PC-9 (cell line): ENCODE data around the gene ARHGEF33. TPM values are rescaled to one million over a fixed set of nuclear protein-coding genes. Genes with fewer than 3 reads are reported as not detected.

Experiments used
- BruUV-seq: library from RNA; stranded (reverse); fragments of 400-500 nt; replicated peaks from 2 replicates; lab custom pipeline; 2021; lab: Mats Ljungman, UMichigan
- CTCF ChIA-PET: fragments of 300-600 bp; sonication (Branson Sonifier 250); formaldehyde crosslinking; loops from one replicate; lab custom pipeline; 2022; ENCODE audit warnings: antibody characterized with exemption; lab: Charles Lee
- POLR2A ChIA-PET: fragments of 300-600 bp; sonication (Branson Sonifier 250); formaldehyde crosslinking; loops from one replicate; lab custom pipeline; 2022; ENCODE audit warnings: antibody characterized with exemption; ENCODE audit not compliant: unreplicated experiment; lab: Charles Lee
- DNase-seq, 2 experiments: peaks; one replicate each; pipeline versions ENCODE4 v3.0.0 to v3.0.0-alpha.2; 2015 to 2022; ENCODE audit warnings: mixed read lengths in 1 of 2
- H2AFZ ChIP-seq: fragments of 200-600 bp; sonication (generic); 2 replicates; pipeline ENCODE4 v1.8.1; 2017; ENCODE audit warnings: antibody characterized with exemption
- H3F3A ChIP-seq: fragments of 200-600 bp; sonication (generic); 2 replicates; pipeline ENCODE4 v1.8.1; 2017; ENCODE audit warnings: antibody characterized with exemption, mild to moderate bottlenecking, low read depth; ENCODE audit not compliant: insufficient read depth
- H3K27ac ChIP-seq: fragments of 200-600 bp; sonication (generic); 2 replicates; pipeline ENCODE4 v1.6.1; 2016; ENCODE audit warnings: mixed run types
- H3K27me3 ChIP-seq: fragments of 200-600 bp; sonication (generic); 2 replicates; pipeline ENCODE4 v1.6.1; 2016; ENCODE audit warnings: low read depth, mixed run types; ENCODE audit not compliant: insufficient read depth
- H3K36me3 ChIP-seq: fragments of 200-600 bp; sonication (generic); 2 replicates; pipeline ENCODE4 v1.6.1; 2016; ENCODE audit warnings: low read depth, mixed run types
- H3K4me1 ChIP-seq: fragments of 200-600 bp; sonication (generic); replicated peaks from 2 replicates; pipeline ENCODE4 v1.6.1; 2016; ENCODE audit warnings: mixed run types; ENCODE audit not compliant: insufficient read depth
- H3K4me2 ChIP-seq: fragments of 200-600 bp; sonication (generic); 2 replicates; pipeline ENCODE4 v1.6.1; 2017; ENCODE audit warnings: mixed run types
- H3K4me3 ChIP-seq: fragments of 200-600 bp; sonication (generic); 2 replicates; pipeline ENCODE4 v1.6.1; 2016; ENCODE audit warnings: mixed run types
- H3K79me2 ChIP-seq: fragments of 200-600 bp; sonication (generic); 2 replicates; pipeline ENCODE4 v1.6.1; 2017; ENCODE audit warnings: low read depth, mixed run types
- H3K9me2 ChIP-seq: fragments of 200-600 bp; sonication (generic); 2 replicates; pipeline ENCODE4 v1.8.1; 2017; ENCODE audit warnings: mild to moderate bottlenecking; ENCODE audit not compliant: insufficient read depth
- H3K9me3 ChIP-seq: fragments of 200-600 bp; sonication (generic); 2 replicates; pipeline ENCODE4 v1.8.1; 2016; ENCODE audit warnings: low read depth; ENCODE audit not compliant: insufficient read depth
- H4K20me1 ChIP-seq: fragments of 200-600 bp; sonication (generic); 2 replicates; pipeline ENCODE4 v1.8.1; 2017; ENCODE audit not compliant: insufficient read depth
- EZH2 ChIP-seq: fragments of 200-600 bp; sonication (generic); IDR thresholded peaks from 2 replicates; pipeline ENCODE4 v1.8.0; 2017; ENCODE audit warnings: antibody characterized with exemption, low read depth
- intact Hi-C: fragments of 100-400 bp; cut with micrococcal nuclease; formaldehyde crosslinking; loops from one replicate; pipeline ENCODE4 v1.10.0; 2022; ENCODE audit not compliant: unreplicated experiment
- total RNA-seq: library from RNA; stranded (reverse); gene quantifications from 2 replicates; pipeline ENCODE4 v1.2.3, GENCODE V29; 2021
- TF ChIP-seq, protein P1 (sequence below): fragments of 200-600 bp; sonication (generic); conservative IDR thresholded peaks from 2 replicates; pipeline ENCODE4 v1.6.1; 2017; ENCODE audit warnings: mixed run types, antibody characterized with exemption, mild to moderate bottlenecking, moderate library complexity

The ARHGEF33 gene
- total RNA-seq, 1 experiment from 2014 or later: 1.0 TPM

DNA sequence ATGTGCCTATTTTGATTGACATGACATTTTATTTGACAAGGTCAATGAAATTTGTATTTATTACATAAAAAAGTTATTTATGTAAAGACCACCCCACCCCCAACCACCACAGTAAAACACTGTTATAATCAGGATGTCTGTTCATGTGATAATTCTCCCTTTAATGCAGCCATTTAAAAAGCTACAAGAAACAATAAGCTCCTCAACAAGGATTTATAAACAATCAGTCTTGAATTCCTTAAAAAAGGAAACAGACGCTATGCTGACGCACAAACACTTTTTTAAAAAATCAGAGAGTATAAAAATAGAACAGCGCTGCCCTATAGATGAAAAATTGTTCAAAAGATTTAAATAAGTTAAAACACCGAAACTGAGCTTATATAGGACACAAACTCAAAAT lies 129.0 kb downstream of the ARHGEF33 start:
- H2AFZ ChIP-seq: no peak overlapping the region
- DNase-seq: no peak
- H3K4me3 ChIP-seq: no peak overlapping the region
- no peaks in the 10 kb centered on the region for H3F3A ChIP-seq
- H3K27ac ChIP-seq: no peak overlapping the region
- no peak for TF ChIP-seq EZH2
- TF ChIP-seq, protein P1, sequence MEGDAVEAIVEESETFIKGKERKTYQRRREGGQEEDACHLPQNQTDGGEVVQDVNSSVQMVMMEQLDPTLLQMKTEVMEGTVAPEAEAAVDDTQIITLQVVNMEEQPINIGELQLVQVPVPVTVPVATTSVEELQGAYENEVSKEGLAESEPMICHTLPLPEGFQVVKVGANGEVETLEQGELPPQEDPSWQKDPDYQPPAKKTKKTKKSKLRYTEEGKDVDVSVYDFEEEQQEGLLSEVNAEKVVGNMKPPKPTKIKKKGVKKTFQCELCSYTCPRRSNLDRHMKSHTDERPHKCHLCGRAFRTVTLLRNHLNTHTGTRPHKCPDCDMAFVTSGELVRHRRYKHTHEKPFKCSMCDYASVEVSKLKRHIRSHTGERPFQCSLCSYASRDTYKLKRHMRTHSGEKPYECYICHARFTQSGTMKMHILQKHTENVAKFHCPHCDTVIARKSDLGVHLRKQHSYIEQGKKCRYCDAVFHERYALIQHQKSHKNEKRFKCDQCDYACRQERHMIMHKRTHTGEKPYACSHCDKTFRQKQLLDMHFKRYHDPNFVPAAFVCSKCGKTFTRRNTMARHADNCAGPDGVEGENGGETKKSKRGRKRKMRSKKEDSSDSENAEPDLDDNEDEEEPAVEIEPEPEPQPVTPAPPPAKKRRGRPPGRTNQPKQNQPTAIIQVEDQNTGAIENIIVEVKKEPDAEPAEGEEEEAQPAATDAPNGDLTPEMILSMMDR: no peak
- no peaks in the 10 kb centered on the region for H3K9me2 ChIP-seq
- intact Hi-C loops: no loop called here
- POLR2A ChIA-PET: no interaction called here
- H4K20me1 ChIP-seq: no peaks in the 10 kb centered on the region; the same call in 1 of the 2 replicates
- H3K9me3 ChIP-seq: no peaks in the 10 kb centered on the region
- CTCF ChIA-PET: no interaction called here
- no peaks in the 10 kb centered on the region for H3K79me2 ChIP-seq
- no peaks in the 10 kb centered on the region for H3K27me3 ChIP-seq
- no TSS peak for BruUV-seq
- H3K4me1 ChIP-seq: no peaks in the 10 kb centered on the region
- H3K36me3 ChIP-seq: peaks cover 18% of the 10 kb centered on the region
- no peak overlapping the region for H3K4me2 ChIP-seq

GRCh38 chr2:39020383-39020782 lies 130.7 kb downstream of the ARHGEF33 start:
- Histone ChIP-seq H3K4me3 (no peak overlapping the region), H3K36me3 (peaks cover 21% of the 10 kb centered on the region), H3K9me3 (no peaks in the 10 kb centered on the region), H3K79me2 (no peaks in the 10 kb centered on the region), H3K27ac (no peak overlapping the region), H3K9me2 (no peaks in the 10 kb centered on the region), H3F3A (no peaks in the 10 kb centered on the region), H3K4me2 (no peak overlapping the region), H3K27me3 (no peaks in the 10 kb centered on the region), H2AFZ (no peak overlapping the region), H3K4me1 (no peaks in the 10 kb centered on the region), H4K20me1 (no peaks in the 10 kb centered on the region; the same call in 1 of the 2 replicates)
- CTCF ChIA-PET: interaction anchor here (0.6 kb wide), 1 partner anchor 272 kb away, joined by 5 read pairs; no protein-coding TSS in a partner anchor
- DNase-seq: no peak
- intact Hi-C loops: no loop called here
- POLR2A ChIA-PET: interaction anchor here (0.5 kb wide), 1 partner anchor 91 kb away, joined by 12 read pairs; no protein-coding TSS in a partner anchor
- BruUV-seq: no TSS peak
- TF ChIP-seq, protein P1: no peak
- no peak for TF ChIP-seq EZH2

- H3K27me3 ChIP-seq: no peaks in the 10 kb centered on the region
- H3F3A ChIP-seq: no peaks in the 10 kb centered on the region
- no peaks in the 10 kb centered on the region for H3K9me2 ChIP-seq
- intact Hi-C loops: no loop called here
- H3K9me3 ChIP-seq: no peaks in the 10 kb centered on the region
- POLR2A ChIA-PET: no interaction called here
- H2AFZ ChIP-seq: no peak overlapping the region
- no peak for DNase-seq
- CTCF ChIA-PET: no interaction called here
- H4K20me1 ChIP-seq: no peaks in the 10 kb centered on the region; the same call in 1 of the 2 replicates
- peaks cover 21% of the 10 kb centered on the region; the same call in 1 of the 2 replicates for H3K36me3 ChIP-seq
- BruUV-seq: no TSS peak
- H3K4me3 ChIP-seq: no peak overlapping the region
- no peak overlapping the region for H3K4me2 ChIP-seq
- TF ChIP-seq EZH2: no peak
- no peak overlapping the region for H3K27ac ChIP-seq
- no peaks in the 10 kb centered on the region for H3K79me2 ChIP-seq
- H3K4me1 ChIP-seq: no peaks in the 10 kb centered on the region
Measured at GRCh38 chr2:39022642-39023235, 133.1 kb downstream of the ARHGEF33 start.
